Lower leg skin (tissue), 4 donors: ENCODE data around the gene TRIM28. TPM values are rescaled to one million over a fixed set of nuclear protein-coding genes. Genes with fewer than 3 reads are reported as not detected.

Experiments
- DNase-seq, 2 donors: peaks; one replicate each; pipeline ENCODE4 v3.0.0-alpha.2; 2019; ENCODE audit warnings: low spot score in 2 of 2
- H3K4me3 ChIP-seq: fragments of 200-600 bp; sonication (generic); 2 replicates; pipeline ENCODE4 v1.5.1; 2017; ENCODE audit warnings: mild to moderate bottlenecking, low read depth; ENCODE audit not compliant: poor library complexity, severe bottlenecking
- CTCF ChIP-seq, 3 donors: fragments of 450-650 bp; IDR thresholded peaks; one replicate each; pipeline ENCODE4 v1.5.1; 2016; ENCODE audit warnings: antibody characterized with exemption in 3 of 3, mild to moderate bottlenecking in 3 of 3, moderate library complexity in 2 of 3
- POLR2A ChIP-seq, 2 donors: fragments of 450-650 bp; IDR thresholded peaks; one replicate each; pipeline ENCODE4 v1.6.1; 2016 to 2017; ENCODE audit warnings: antibody characterized with exemption in 2 of 2, mild to moderate bottlenecking in 1 of 2, moderate library complexity in 1 of 2
- WGBS, 2 donors: methylation state at CpG; one replicate each; pipeline ENCODE4 v1.1.5; 2018; 5-methylcytosine and 5-hydroxymethylcytosine counted together
- intact Hi-C: fragments of 100-400 bp; cut with DNase I; formaldehyde crosslinking; loops from one replicate; pipeline ENCODE4 v1.15.0; 2023; ENCODE audit warnings: low total_unique reads
- total RNA-seq, 4 donors: library from RNA; depleted of rRNA; stranded (reverse); fragments of >200 nt; gene quantifications; one replicate each; pipeline ENCODE4 v1.1.0, GENCODE V29; 2016

TRIM28 gene
- total RNA-seq, 4 donors from 2014 or later, result 225 to 412 (median 265) TPM

GRCh38 chr19:58549664-58550361, 5.9 kb downstream of the TRIM28 start:
- H3K4me3 ChIP-seq, result no peak overlapping the region
- intact Hi-C loops, result no loop called here
- no peak for TF ChIP-seq POLR2A (IDR thresholded peaks at IDR 0.05)
- TF ChIP-seq CTCF (IDR thresholded peaks at IDR 0.05), result no peak
- 83 to 86% methylated on average over 11 of the region's 11 CpGs for WGBS, 2 donors
- DNase-seq, result no peak

DNA sequence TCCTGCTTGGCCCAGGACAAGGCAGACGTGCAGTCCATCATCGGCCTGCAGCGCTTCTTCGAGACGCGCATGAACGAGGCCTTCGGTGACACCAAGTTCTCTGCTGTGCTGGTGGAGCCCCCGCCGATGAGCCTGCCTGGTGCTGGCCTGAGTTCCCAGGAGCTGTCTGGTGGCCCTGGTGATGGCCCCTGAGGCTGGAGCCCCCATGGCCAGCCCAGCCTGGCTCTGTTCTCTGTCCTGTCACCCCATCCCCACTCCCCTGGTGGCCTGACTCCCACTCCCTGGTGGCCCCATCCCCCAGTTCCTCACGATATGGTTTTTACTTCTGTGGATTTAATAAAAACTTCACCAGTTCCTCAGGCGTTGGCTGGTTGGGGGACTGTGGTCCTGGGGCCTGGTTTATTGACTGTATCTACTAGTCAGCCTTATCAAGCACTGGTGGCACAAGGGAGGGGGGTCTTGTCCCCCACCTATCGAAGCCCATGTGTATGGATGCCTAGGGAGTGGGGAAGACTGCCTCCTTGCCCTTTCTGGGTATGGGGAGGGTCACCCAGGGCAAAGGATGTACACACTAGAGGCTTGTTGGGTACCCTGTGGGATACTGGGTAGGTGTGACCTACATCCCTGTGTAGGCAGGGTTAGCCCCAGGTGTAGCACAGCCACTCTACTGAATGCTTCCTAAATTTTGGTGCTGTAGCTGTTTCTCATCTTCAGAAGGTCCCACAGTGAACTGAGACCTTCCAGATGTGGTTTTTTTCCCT, 6.7 kb downstream of the TRIM28 start:
- no peak for DNase-seq
- no peak overlapping the region for H3K4me3 ChIP-seq
- TF ChIP-seq POLR2A (IDR thresholded peaks at IDR 0.05) (no peak), CTCF (IDR thresholded peaks at IDR 0.05) (no peak)
- intact Hi-C loops, result no loop called here
- 83 to 84% methylated on average over 13 of the region's 13 CpGs for WGBS, 2 donors

DNA sequence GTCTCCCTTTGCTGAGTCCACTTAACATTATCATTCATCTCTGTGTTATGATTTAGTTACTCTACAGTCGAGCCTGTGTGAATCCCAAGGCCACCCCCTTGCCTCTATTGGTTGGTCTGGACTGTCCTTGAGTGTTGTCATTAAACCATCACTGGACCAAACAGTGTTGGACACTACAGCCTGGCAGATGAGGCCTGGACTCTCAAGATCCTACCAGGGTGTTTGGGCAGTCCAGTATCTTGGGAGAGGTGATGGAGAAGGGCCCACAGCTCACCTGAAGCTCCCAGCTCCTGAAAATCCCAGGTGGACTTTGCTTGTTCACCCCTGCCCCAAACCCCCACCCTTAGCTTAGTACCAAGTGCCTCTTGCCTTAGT, 7.2 kb downstream of the TRIM28 start:
- no peak for DNase-seq
- no peak overlapping the region for H3K4me3 ChIP-seq
- intact Hi-C loops, result no loop called here
- TF ChIP-seq POLR2A (IDR thresholded peaks at IDR 0.05), result no peak
- no peak for TF ChIP-seq CTCF (IDR thresholded peaks at IDR 0.05)
- WGBS, 2 donors, result 45 to 58% methylated on average over 1 of the region's 1 CpG

DNA sequence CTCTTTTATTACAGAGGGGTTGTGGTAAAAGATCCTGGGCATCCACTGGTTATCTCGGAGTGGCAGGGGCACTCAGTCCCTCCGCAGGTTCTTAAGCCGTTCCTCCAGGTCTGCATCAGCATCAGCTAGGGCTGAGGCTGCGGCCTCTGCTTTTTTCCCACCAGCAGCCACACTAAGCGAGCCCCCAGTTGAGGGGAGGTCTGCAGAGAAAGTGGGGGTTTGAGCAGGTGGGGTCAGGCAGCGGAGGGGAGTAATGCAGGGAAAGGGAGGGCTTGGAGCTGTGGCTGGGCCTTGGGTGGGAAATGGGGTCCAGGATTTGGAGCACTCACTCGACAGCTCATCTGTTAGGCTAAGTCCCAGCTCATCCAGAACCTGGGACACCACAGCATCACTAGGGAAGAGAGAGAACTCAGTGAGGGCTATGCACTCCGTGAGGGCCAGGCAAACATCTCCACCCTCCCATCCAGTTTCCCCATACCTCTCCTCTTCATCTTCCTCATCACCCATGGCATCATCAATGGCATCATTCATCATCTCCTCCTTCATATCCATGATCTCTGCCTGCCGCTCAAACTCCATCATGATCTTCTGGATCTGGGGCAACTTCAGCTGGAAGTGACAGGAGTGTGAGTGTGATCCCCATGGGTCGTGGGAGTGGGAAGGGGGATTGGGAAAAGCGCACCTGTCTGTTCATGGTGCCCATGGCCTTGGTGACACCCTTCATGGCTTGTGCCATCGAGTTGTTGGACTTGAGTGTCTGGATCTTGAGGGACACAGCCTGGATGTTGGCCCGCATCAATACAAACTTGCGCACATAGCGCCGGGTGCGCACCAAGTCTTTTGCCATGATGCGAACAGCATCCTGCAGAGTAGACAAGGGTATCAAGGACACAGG, 8.0 kb downstream of the TRIM28 start:
- H3K4me3 ChIP-seq, result no peak overlapping the region
- TF ChIP-seq CTCF (IDR thresholded peaks at IDR 0.05) (no peak), POLR2A (IDR thresholded peaks at IDR 0.05) (no peak)
- DNase-seq, result no peak
- intact Hi-C loops, result no loop called here
- WGBS, 2 donors, result 92 to 94% methylated on average over 18 of the region's 18 CpGs

DNA sequence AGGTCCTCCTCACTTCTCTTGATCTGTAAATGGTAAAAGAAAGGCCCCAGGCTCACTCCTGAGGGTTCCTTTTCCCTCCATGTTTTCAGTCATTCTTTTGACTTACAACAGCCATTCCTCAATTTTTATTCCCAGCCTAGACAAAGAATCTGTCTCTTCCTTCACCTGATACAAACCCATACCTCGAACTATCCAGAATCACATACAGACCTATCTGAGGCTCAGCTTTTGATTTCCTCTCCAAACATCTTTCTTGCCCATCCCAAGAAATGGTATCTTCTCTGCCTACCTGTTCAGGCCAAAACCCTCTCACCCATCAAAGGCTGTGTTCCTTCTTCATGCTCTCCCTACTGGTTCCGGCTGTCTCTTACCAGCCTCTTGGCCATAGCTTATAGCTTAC, 8.8 kb downstream of the TRIM28 start:
- DNase-seq, result no peak
- H3K4me3 ChIP-seq, result no peak overlapping the region
- 86 to 87% methylated on average over 2 of the region's 2 CpGs for WGBS, 2 donors
- TF ChIP-seq POLR2A (IDR thresholded peaks at IDR 0.05) (no peak), CTCF (IDR thresholded peaks at IDR 0.05) (no peak)
- intact Hi-C loops, result no loop called here
